Adrenal gland (tissue), 12 donors: ENCODE results near the gene TSC22D4. TPM values are rescaled to one million over a fixed set of nuclear protein-coding genes. Genes with fewer than 3 reads are reported as not detected.

ENCODE experiments used
- DNase-seq, 7 donors: peaks; one replicate each; pipeline ENCODE4 v3.0.0-alpha.2; 2019 to 2020
- H3K27ac ChIP-seq, 5 donors: fragments of 200-600 bp; sonication (generic) in 4 of 5; 1 replicate in 3 of 5; 2 replicates in 2 of 5; pipeline versions ENCODE4 v1.5.1 to v1.8.0; 2016 to 2020; ENCODE audit warnings: mild to moderate bottlenecking in 1 of 5
- H3K27me3 ChIP-seq: fragments of 200-600 bp; 2 replicates; pipeline ENCODE4 v1.8.0; 2021
- H3K36me3 ChIP-seq, 2 donors: fragments of 200-600 bp; replicated peaks in 1 of 2; 1 replicate in 1 of 2; 2 replicates in 1 of 2; pipeline versions ENCODE4 v1.5.1 to v1.8.0; 2018 to 2022
- H3K4me1 ChIP-seq, 2 donors: fragments of 200-600 bp; replicated peaks in 1 of 2; 1 replicate in 1 of 2; 2 replicates in 1 of 2; pipeline versions ENCODE4 v1.5.1 to v1.8.0; 2018 to 2021
- H3K4me3 ChIP-seq, 4 donors: fragments of 200-600 bp; sonication (generic) in 3 of 4; one replicate each; pipeline ENCODE4 v1.5.1; 2016 to 2018
- H3K9me3 ChIP-seq, 3 donors: fragments of 200-600 bp; sonication (generic) in 1 of 3; replicated peaks in 1 of 3; 1 replicate in 2 of 3; 2 replicates in 1 of 3; pipeline versions ENCODE4 v1.5.1 to v1.8.0; 2016 to 2021
- POLR2A ChIP-seq, 2 donors: fragments of 450-650 bp; IDR thresholded peaks; one replicate each; pipeline ENCODE4 v1.6.1; 2017; ENCODE audit warnings: antibody characterized with exemption in 2 of 2, mild to moderate bottlenecking in 2 of 2, moderate library complexity in 1 of 2
- WGBS, 4 donors: extraction: QIAGEN DNeasy Blood & Tissue Kit in 2 of 4; methylation state at CpG; one replicate each; pipeline versions ENCODE4 v1.1.5 to v1.1.7; 2013 to 2017; 5-methylcytosine and 5-hydroxymethylcytosine counted together
- intact Hi-C, 2 donors: fragments of 100-400 bp; cut with DNase I; formaldehyde crosslinking; loops; one replicate each; pipeline versions ENCODE4 v1.14.1 to v1.15.0; 2022 to 2023
- polyA plus RNA-seq, 3 donors: library from polyadenylated mRNA; stranded (reverse); fragments of 200-250 nt in 2 of 3; fragments of 350-450 nt in 1 of 3; fragmentation: Illumina TruSeq in 1 of 3; extraction: RNeasy Lipid Tissue Mini Kit (QIAGEN cat#74804) in 1 of 3; gene quantifications; one replicate each; pipeline ENCODE4 v1.2.3, GENCODE V29; 2013 to 2014
- total RNA-seq, 9 donors: library from RNA; depleted of rRNA in 4 of 9; stranded (reverse); fragments of >200 nt in 4 of 9; fragments of 120-200 nt in 1 of 9; fragmentation: NEBNext Ultra II Directional in 1 of 9; extraction: Animal tissue kit (Norgen Biotek cat#: 25700) in 1 of 9; gene quantifications; one replicate each; pipeline versions ENCODE4 v1.1.0 to v1.2.4, GENCODE V29; 2013 to 2023
- TF ChIP-seq, protein P1 (sequence below), 6 experiments: fragments of 450-650 bp in 4 of 6; fragments of 200-600 bp in 2 of 6; sonication (generic) in 1 of 6; IDR thresholded peaks; 1 replicate in 5 of 6; 2 replicates in 1 of 6; pipeline versions ENCODE4 v1.5.1 to v1.8.0; 2016 to 2021; ENCODE audit warnings: antibody characterized with exemption in 6 of 6, mild to moderate bottlenecking in 2 of 6, moderate library complexity in 1 of 6
- donor health status: healthy with polysubstance abuse.
- donor health status: Bipolar disorder and iron deficiency.
- donor health status: DM: yes; HTN: yes; CAD: no.
- donor health status: DM: no; HTN: no; CAD: no.
- donor health status: DM: no; HTN: no; CAD: no.
- donor health status: DM: yes; HTN: yes; CAD: no.

The TSC22D4 gene
- total and polyA plus RNA-seq, 12 donors = 11.2 to 96.1 (median 60.7) TPM

DNA sequence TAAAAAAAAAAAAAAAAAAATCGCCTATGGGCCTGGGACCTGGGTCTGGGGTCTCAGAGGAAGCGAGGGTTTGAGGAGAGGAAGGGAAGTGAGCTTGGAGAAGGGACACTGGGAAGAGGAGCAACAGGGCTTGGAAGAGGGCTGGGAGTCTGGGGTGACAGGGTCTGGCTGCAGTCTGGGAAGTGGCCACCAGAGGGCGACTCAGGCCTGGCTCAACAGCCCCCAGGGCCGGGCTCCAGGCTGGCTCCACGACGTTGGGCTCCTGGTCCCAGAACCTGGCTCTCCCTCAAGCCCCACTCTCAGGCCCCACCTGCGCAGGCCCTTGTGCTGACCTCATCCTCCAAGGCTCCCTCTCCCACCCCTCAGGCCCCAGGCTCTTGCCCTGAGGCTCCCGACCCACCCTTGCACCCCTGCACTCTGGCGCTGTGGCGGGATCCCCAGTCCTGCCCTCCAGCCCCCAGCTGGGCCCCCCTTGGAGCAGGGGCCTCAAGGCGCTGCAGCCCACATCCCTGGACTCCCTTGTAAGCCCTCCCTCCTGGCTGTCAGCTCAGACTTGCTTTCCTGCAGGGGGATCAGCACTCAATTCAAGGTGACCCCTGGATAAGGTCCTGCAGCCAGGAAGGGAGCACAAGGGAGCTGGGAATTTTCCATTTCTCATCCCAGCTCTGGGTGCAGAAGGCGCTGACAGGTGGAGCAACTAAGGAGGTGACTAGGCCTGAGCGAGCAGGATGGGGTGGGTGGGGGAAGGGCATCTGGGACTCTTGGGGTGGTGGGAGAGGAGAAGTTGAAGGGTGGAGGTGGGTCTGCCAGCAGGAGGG, 9.6 kb downstream of the TSC22D4 start:
- no peaks in the 10 kb centered on the region for H3K9me3 ChIP-seq
- no peak overlapping the region for H3K4me3 ChIP-seq
- peaks cover 0 to 46% of the 10 kb centered on the region in 2 donors for H3K36me3 ChIP-seq
- peak overlapping the region in 2 of 5 donors; percentile 33 to 41 for H3K27ac ChIP-seq
- peaks cover 17 to 36% of the 10 kb centered on the region in 2 donors for H3K4me1 ChIP-seq
- H3K27me3 ChIP-seq = no peaks in the 10 kb centered on the region
- DNase-seq = peak; percentile 84 to 95 (median 92)
- TF ChIP-seq, protein P1, sequence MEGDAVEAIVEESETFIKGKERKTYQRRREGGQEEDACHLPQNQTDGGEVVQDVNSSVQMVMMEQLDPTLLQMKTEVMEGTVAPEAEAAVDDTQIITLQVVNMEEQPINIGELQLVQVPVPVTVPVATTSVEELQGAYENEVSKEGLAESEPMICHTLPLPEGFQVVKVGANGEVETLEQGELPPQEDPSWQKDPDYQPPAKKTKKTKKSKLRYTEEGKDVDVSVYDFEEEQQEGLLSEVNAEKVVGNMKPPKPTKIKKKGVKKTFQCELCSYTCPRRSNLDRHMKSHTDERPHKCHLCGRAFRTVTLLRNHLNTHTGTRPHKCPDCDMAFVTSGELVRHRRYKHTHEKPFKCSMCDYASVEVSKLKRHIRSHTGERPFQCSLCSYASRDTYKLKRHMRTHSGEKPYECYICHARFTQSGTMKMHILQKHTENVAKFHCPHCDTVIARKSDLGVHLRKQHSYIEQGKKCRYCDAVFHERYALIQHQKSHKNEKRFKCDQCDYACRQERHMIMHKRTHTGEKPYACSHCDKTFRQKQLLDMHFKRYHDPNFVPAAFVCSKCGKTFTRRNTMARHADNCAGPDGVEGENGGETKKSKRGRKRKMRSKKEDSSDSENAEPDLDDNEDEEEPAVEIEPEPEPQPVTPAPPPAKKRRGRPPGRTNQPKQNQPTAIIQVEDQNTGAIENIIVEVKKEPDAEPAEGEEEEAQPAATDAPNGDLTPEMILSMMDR (IDR thresholded peaks at IDR 0.05) = peak; percentile 92 to 99 (median 96)
- no peak for TF ChIP-seq POLR2A (IDR thresholded peaks at IDR 0.05)
- WGBS, 4 donors = 11 to 29% (median 29%) methylated on average over 7 to 13 of the region's 13 CpGs
- intact Hi-C loops = loop anchor here (5.0 kb wide), 3 partner anchors 93 to 218 kb away; no protein-coding TSS in a partner anchor

DNA sequence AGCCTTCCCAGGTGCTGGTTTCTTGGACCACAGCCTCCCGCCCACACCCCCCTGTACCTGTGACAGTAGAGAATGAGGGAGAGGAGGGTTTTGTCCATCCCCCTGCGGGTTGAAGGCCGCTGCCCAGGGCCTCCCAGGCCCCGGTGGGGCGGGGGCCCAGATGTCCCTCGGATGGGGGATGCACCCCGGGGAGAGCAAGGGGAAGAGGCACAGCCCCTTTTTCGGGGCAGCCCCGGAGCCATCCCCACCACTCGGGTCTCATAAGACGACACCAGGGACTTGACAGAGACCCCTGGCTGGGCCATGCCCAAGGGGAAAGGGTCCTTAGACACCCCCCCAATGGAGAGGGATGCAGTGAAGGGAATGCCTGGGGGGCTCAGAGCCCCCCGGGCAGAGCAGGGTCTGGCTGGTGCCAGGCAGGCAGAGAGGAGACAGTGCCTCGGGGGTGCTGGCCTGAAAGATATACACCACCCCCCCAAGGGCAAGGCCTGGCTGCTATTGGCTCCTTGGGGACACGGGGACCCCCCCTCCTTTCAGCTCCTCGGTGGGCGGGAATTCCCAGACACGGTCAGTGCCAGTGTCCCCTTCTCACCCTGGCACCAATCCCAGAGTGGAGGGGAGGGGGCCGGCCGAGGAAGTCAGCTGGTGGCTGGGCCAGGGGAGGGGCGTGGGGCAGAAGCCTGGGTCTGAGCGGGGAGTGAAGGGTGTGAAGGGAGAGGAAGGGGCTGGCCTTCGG, 11.2 kb downstream of the TSC22D4 start:
- intact Hi-C loops = loop anchor here (5.0 kb wide), 3 partner anchors 94 to 219 kb away; no protein-coding TSS in a partner anchor
- H3K27me3 ChIP-seq = no peaks in the 10 kb centered on the region
- WGBS, 4 donors = 44 to 70% (median 58%) methylated on average over 9 to 22 of the region's 22 CpGs
- no peak for DNase-seq
- H3K27ac ChIP-seq = peak overlapping the region in 1 of 5 donors; percentile 24
- H3K4me3 ChIP-seq = no peak overlapping the region
- H3K36me3 ChIP-seq = peaks cover 0 to 30% of the 10 kb centered on the region in 2 donors
- no peak for TF ChIP-seq POLR2A (IDR thresholded peaks at IDR 0.05)
- TF ChIP-seq, protein P1 (IDR thresholded peaks at IDR 0.05) = no peak
- peaks cover 17 to 23% of the 10 kb centered on the region in 2 donors for H3K4me1 ChIP-seq
- H3K9me3 ChIP-seq = no peaks in the 10 kb centered on the region

DNA sequence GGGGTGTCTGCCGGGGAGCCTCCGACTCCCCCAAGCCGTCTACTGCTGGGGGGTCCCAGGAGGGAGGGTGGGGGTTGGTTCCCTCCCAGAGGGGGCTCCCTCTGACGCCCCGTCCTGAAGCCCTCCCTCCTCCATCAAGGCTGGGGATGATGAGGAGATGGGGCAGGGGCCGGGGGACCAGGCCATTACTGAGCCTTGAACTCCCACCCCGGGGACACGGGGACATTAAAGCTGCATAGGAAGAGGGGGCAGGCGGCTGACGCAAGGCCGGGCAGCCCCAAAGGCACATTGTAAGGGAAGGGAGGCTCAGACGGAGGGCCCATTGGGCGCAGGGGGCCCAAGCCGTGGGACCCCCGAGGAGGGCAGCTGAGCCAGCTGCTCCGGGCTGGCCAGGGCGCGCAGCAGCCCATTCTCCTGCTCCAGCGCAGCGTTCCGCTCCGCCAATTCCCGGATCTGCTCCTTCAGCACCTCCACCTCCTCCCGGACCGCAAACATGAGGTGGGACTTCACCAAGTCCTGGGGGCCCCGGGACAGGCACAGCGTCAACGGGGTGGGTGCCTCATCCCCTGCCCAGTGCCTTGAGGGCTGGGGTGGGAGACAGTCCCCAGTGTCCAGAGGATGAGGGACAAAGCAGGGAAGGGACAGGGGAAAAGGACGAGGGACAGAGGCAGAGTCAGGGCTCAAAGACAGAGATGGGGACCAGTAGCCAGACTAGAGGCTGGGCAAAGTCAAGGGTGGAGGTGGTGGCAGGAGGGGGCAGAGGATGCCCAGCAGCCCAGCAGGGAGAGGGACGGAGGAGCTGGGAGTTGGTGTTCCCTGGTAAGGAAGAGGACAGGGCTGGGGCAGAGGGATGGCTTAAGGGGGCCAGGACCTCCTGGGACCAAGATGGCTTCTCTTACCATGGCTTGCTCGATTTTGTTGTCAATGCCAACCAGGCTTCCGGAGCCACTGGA, 12.1 kb downstream of the TSC22D4 start:
- H3K9me3 ChIP-seq = no peaks in the 10 kb centered on the region
- H3K27me3 ChIP-seq = no peaks in the 10 kb centered on the region
- H3K27ac ChIP-seq = peak overlapping the region in 2 of 5 donors; percentile 13 to 24
- peaks cover 17 to 19% of the 10 kb centered on the region in 2 donors for H3K4me1 ChIP-seq
- no peak for TF ChIP-seq POLR2A (IDR thresholded peaks at IDR 0.05)
- TF ChIP-seq, protein P1 (IDR thresholded peaks at IDR 0.05) = no peak
- H3K36me3 ChIP-seq = peaks cover 0 to 25% of the 10 kb centered on the region in 2 donors
- no peak overlapping the region for H3K4me3 ChIP-seq
- WGBS, 4 donors = 67 to 77% (median 69%) methylated on average over 25 to 32 of the region's 32 CpGs
- DNase-seq = no peak
- intact Hi-C loops = loop anchor here (5.0 kb wide), 3 partner anchors 95 to 220 kb away; no protein-coding TSS in a partner anchor
